ENCODE results near the gene GLS. TPM values are rescaled to one million over a fixed set of nuclear protein-coding genes. Genes with fewer than 3 reads are reported as not detected.
A peak's percentile ranks its signal among the peaks of the same experiment; 100 is the strongest.

GLS gene
- total and polyA plus RNA-seq, 2 of the 13 experiments (the other 11 are each of a cell fraction or from before 2014, with no cell fraction given) = 78.6 to 183 TPM

GRCh38 chr2:190880378-190881083 lies at the start of gene GLS (continued):
- TF ChIP-seq ZNF407 (CRISPR knock-in tag; IDR thresholded peaks at IDR 0.05; ENCODE audit: not compliant biosample characterization) (no peak), ELF1 (CRISPR knock-in tag; IDR thresholded peaks at IDR 0.05) (peak; percentile 41), ZNF503 (CRISPR knock-in tag; IDR thresholded peaks at IDR 0.05) (0 out of 2 replicates have a peak, but pooled peaks have one; percentile 60), BATF2 (CRISPR knock-in tag; IDR thresholded peaks at IDR 0.05) (no peak), SETDB1 (CRISPR knock-in tag; IDR thresholded peaks at IDR 0.05; ENCODE audit: borderline replicate concordance) (no peak), CHD2 (IDR thresholded peaks at IDR 0.05; ENCODE audit: low read depth, low read length) (peak; percentile 66), FOXO1 (CRISPR knock-in tag; IDR thresholded peaks at IDR 0.05) (peak; percentile 22; the same call in 1 of the 2 replicates), RBAK (CRISPR knock-in tag; IDR thresholded peaks at IDR 0.05) (0 out of 2 replicates have a peak, but pooled peaks have one; percentile 50), ZBTB39 (CRISPR knock-in tag; IDR thresholded peaks at IDR 0.05) (no peak), HOXA9 (CRISPR knock-in tag; IDR thresholded peaks at IDR 0.05; ENCODE audit: borderline replicate concordance) (no peak), NBN (conservative IDR thresholded peaks at IDR 0.05) (no peak), NR1H2 (CRISPR knock-in tag; IDR thresholded peaks at IDR 0.05; ENCODE audit: borderline replicate concordance, low read depth) (no peak), ZBTB37 (CRISPR knock-in tag; IDR thresholded peaks at IDR 0.05) (0 out of 2 replicates have a peak, but pooled peaks have one; percentile 43), YEATS2 (CRISPR knock-in tag; IDR thresholded peaks at IDR 0.05; ENCODE audit: borderline replicate concordance) (0 out of 2 replicates have a peak, but pooled peaks have one; percentile 57)

All from HepG2 (cell line).